Skeletal muscle cell (primary cell): ENCODE data around the gene PAAF1.

Source experiments
- DNase-seq: peaks from one replicate; pipeline ENCODE4 v3.0.0-alpha.2; 2010; ENCODE audit warnings: low read depth
- H3K4me3 ChIP-seq: 2 replicates; pipeline ENCODE4 v1.5.1; 2011; ENCODE audit warnings: low read depth, mild to moderate bottlenecking, control low read depth, low read length, moderate library complexity

PAAF1 gene

GRCh38 chr11:73939096-73939495, 62.3 kb downstream of the PAAF1 start:
- no peak for DNase-seq
- H3K4me3 ChIP-seq = no peak overlapping the region

- H3K4me3 ChIP-seq = no peak overlapping the region
- DNase-seq = no peak
Observed at GRCh38 chr11:73940801-73941570, 64.2 kb downstream of the PAAF1 start.

- no peak for DNase-seq
- no peak overlapping the region for H3K4me3 ChIP-seq
Observed at GRCh38 chr11:73942010-73942409, 65.2 kb downstream of the PAAF1 start.

GRCh38 chr11:73944085-73944484, 67.3 kb downstream of the PAAF1 start:
- DNase-seq = no peak
- no peak overlapping the region for H3K4me3 ChIP-seq

- no peak overlapping the region for H3K4me3 ChIP-seq
- no peak for DNase-seq
Observed at GRCh38 chr11:73944901-73945300, 68.1 kb downstream of the PAAF1 start.

GRCh38 chr11:73945396-73945795, 68.6 kb downstream of the PAAF1 start:
- DNase-seq = no peak
- H3K4me3 ChIP-seq = no peak overlapping the region

GRCh38 chr11:73946798-73947458, 70.1 kb downstream of the PAAF1 start:
- no peak overlapping the region for H3K4me3 ChIP-seq
- DNase-seq = no peak

GRCh38 chr11:73949246-73949645, 72.4 kb downstream of the PAAF1 start:
- no peak for DNase-seq
- H3K4me3 ChIP-seq = no peak overlapping the region

- DNase-seq = no peak
- no peak overlapping the region for H3K4me3 ChIP-seq
Observed at GRCh38 chr11:73949912-73950311, 73.1 kb downstream of the PAAF1 start.

GRCh38 chr11:73950869-73951710, 74.3 kb downstream of the PAAF1 start, which contains the start of gene DNAJB13:
Gene DNAJB13, plus strand, starts transcription at chr11:73951026. Its CDS starts 44 bp downstream, at chr11:73951070.
- DNase-seq = no peak
- no peak within 1 kb of the TSS for H3K4me3 ChIP-seq

- DNase-seq = no peak
- H3K4me3 ChIP-seq = no peak overlapping the region
Observed at GRCh38 chr11:73951797-73952196, 75.0 kb downstream of the PAAF1 start.

GRCh38 chr11:73956876-73957653, 80.3 kb downstream of the PAAF1 start:
- no peak overlapping the region for H3K4me3 ChIP-seq
- DNase-seq = no peak

- no peak overlapping the region for H3K4me3 ChIP-seq
Observed at GRCh38 chr11:73957654-73958361, 81.0 kb downstream of the PAAF1 start.

GRCh38 chr11:73958521-73959141, 81.8 kb downstream of the PAAF1 start:
- no peak for DNase-seq
- no peak overlapping the region for H3K4me3 ChIP-seq

More at GRCh38 chr11:73957654-73958361, 81.0 kb downstream of the PAAF1 start:
- no peak for DNase-seq

- no peak for DNase-seq
- no peak overlapping the region for H3K4me3 ChIP-seq
Observed at GRCh38 chr11:73961321-73961720, 84.5 kb downstream of the PAAF1 start.

- DNase-seq = no peak
- H3K4me3 ChIP-seq = no peak overlapping the region
Observed at GRCh38 chr11:73962101-73962705, 85.4 kb downstream of the PAAF1 start.

- H3K4me3 ChIP-seq = no peak overlapping the region
- DNase-seq = no peak
Observed at GRCh38 chr11:73963861-73964260, 87.1 kb downstream of the PAAF1 start.
